ENCODE measurements around the gene RERE.
A peak's percentile ranks its signal among the peaks of the same experiment; 100 is the strongest.

Gene RERE

DNA sequence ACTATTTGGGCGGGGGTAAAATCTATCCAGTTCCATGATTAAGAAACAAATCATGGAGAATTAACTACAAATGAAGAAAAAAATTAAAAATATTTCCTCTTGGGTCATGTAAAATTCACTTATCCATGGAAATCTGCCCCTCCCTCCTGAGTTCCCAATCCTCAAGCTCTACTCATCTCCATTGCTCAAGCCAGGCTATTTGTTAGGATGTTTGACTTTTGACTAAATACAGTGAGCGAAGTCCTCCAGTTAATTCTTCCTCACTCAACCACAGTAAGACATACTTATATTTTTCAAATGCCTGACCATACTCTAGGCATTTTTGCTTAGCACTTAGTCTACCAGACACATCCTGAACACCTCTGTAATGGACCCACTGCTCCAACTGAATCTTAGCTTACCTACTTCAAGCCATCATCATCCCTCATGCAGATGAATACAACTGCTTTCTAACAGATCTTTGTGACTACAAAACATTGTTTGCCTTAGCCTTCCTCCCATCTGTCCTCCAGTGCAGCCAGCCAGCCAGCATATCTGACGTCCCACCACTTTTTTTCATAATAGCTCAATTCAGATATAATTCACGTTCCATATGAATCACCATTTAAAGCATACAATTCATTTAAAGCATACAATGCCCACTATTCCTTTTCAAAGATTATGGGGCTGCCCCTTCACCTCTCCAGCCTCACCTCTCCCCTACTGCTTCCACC, 154.2 kb downstream of the RERE start:
- DNase-seq, result no peak

DNA sequence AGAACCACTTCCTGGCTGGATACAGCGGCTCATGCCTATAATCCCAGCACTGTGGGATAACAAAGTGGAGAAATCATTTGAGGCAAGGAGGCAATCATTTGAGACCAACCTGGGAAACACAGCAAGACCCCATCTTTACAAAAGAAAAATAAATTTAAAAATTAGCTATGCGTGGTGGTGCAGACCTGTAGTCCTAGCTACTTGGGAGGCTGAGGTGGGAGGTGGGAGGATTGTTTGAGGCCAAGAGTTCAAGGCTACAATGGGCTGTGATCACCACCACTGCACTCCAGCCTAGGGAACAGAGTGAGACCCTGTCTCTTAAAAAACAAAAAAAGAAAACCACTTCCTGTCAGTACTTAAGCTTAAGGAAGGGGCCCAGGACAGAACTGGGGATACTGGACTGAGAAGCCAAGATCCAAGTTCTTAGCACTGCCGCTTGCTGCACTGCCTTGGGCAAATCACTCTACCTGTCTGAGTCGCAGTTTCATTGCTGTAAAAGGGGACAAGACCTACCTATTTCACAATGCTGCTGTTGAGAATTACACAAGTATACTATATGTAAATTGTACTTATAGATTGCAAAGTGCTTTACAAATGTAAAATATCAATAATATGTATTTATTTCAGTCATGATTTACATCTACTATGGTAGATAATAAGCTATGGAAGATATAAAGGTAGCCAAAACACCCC, 154.9 kb downstream of the RERE start:
- no peak for DNase-seq

DNA sequence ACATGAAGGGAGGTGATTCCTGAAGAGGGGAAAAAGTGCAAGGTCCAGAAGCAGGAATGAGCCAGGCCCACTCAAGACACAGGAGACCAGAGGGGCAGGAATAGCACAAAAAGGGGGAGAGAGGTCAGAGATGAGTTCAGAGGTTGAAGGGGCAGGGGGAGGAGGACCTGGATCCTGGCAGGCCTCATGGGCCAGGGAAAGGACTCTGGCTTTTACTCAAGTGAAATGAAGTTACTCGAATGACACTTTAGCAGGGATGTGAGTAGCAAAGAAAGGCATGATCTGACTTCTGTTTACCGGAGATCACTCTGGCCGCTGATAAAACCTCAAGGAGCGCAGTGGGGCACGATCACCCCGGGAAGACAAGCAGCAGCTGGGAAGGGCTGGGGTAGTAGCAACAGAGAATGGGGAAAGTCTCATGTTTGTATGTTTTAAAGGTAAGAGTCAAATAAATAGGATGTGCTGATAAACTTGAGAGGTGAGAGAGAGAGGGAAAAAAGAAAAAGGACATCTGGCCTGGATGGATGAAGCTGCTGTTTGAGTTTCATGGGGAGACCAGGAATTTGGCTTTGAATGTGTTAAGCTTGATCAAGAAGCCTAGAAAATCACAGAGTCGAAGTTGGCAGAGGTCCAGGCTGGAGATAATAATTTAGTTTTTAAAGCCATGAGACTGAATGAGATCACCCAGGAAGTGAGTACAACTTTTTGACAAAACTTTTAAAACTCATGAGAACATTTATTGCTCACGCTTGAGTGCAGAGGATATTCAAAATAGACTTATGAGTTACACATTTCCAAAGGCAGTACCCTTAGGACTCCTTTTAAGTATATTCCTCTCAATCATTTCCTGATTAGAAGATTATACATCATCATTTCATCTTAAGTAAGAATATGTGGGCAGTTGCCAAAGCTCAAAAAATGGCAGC, 156.0 kb downstream of the RERE start:
- DNase-seq, result peak; percentile 60

DNA sequence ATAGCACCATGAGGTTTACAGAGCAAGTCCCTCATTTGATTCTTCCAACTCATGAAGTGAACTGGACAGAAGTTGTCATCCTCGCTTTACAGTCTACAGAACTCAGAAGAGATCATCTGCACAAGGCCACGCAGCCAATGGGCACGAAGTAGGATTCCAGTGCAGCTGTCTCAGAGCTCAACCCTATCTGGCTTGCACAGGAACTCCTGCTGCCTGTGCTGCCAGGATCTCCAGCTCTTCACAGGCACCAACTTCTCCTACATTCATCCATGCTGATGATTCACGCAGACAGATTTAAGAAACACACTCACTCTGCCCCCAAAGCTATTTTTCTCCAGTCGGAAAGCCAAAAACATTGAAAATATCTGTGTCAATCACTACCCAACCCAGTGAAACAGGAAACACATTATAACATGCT, 157.0 kb downstream of the RERE start:
- DNase-seq, result no peak

DNA sequence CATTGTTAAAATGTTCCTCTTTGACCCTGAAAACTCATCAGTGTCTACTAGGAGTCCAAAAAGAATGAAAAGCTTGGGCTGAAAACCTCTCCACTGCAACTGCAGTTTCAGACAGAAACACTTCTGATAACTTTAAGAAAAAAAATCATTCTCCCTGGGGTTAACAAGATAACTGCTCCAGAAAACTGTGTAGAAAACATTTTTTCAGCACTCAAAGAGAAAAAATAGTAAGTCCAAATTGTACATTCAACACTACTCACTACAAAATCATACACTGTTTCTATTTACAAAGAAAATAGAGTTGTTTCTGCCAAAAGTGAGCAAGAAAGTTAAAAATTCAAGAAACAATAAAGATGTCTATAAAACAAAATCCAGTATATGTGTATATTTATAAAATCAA, 157.8 kb downstream of the RERE start:
- no peak for DNase-seq

DNA sequence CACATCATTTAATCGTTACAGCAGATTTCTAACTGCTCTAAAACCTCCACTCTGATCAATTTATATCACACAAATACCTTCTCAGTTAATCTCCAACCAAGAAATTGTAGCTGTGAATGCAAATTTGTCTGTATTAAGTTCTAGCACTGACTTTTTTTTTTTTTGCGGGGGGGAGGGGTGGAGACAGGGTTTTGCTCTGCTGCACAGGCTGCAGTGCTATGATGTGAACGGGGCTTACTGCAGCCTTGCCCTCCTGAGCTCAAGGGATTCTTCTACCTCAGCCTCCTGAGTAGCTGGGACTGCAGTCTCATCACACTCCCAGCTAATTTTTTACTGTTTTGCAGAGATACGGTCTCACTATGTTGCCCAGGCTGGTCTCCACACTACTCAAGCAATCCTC, 163.6 kb downstream of the RERE start:
- DNase-seq, result no peak

DNA sequence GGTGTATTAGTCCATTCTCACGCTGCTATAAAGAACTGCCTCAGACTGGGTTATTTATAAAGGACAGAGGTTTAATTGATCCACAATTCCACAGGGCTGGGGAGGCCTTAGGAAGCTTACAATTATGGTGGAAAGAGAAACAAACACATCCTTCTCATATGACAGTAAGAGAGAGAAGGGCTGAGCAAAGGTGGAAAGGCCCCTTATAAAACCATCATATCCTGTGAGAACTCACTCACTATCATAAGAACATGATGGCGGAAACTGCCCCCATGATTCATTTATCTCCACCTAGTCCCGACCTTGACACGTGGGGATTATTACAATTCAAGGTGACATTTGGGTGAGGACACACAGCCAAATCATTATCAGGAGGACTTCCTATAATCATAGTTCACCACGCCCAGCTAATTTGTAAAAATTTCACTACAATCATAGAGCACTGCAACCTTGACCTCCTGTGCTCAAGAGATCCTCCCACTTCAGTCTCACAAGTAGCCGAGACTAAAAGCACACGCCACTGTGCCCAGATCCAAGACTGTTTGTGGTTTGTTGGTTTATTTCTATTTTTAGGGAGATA, 164.9 kb downstream of the RERE start:
- no peak for DNase-seq

DNA sequence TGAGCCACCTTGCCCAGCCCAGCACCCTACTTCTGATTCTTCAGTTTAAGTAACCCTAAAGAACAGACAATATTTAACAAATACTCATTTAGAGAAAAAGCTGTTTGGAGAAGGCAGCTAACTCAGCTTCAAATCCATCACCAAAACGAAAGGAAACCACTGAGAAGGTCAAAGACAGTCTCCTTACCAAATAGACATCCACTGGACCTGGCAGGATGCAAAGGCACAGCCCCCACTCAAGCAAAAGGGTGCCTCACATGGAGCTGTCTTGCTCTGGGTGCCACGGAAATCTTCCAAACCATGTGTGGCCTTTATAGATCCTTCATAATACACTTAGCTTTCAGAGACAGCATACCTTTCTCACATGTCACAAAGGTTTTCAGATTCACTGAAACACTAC, 165.5 kb downstream of the RERE start:
- DNase-seq, result no peak

DNA sequence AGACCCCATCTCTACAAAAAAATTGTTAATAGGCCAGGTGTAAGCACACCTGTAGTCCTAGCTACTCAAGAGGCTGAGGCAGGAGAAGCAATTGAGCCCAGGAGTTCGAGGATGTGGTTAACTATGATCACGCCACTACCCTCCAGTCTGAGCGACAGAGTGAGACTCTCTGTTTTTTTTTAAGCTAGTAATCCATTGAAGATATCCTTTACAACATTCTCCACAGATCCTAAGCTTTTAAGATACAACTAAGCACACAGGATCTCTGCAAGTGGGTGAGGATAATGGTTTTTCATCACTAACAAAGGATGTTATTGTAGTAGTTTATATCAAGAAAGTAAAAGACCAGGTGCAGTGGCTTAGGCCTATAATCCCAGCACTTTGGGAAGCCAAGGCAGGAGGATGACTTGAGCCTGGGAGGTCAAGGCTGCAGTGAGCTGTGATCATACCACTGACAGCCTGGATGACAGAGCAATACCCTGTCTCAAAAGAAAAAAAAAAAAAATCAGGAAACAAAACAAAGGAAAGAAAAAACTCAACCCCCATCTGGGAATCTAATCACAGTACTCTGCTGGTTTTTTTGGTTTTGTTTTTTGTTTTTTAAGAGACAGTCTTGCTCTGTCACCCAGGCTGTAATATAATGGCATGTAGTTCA, 166.1 kb downstream of the RERE start:
- DNase-seq, result no peak

DNA sequence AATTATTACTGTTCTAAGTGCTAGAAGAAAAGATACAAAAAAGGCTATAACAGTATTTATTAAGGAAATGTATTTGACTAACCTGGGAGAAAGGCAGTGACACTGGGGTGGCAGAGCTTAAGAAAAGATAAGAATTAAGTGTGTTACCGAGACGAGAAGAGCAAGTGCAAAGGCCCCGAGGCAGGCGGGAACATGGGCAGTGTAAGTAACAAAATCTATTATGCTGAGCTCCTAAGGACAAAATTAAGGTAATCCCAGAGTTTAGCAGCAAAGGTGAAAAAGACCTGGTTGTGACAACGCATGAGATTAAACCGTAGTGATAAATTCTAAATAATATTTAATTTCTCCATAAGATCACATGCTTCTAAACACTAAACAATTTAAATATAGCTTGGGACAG, 167.6 kb downstream of the RERE start:
- DNase-seq, result no peak

DNA sequence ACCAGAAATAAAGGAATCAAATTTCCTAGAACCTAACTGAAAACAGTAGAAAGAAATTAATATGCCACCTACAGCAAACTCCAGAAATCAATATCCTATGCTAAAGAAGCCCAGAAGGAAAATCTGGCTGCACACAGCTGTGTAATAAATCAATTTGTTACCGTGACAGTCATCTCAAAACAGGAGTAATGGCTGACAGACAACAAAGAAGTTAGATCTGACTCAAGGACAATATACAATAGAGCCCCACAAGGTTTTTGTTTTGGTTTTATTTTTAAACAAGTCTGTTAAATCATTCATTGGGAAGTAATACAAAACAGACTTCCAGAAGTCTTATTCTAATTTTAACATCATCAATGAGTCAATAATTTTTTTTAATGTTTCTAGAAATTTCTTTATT, 168.4 kb downstream of the RERE start:
- DNase-seq, result no peak

DNA sequence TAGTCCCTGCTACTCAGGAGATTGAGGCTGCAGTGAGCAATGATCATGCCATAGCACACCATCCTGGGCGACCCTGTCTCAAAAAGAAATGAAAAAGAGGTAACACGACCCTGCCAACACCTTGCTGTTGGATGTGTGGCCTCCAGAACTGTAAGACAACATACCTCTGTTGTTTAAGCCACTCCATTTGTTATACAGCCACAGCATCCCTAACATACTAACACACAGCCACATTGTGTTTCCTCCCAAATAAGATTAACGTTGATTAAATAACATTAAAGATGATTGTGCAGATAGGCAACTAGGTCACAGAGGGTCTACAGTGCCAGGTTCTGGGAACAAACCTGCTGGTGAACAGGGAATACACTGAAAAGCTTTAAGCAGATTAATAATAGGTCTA, 170.4 kb downstream of the RERE start:
- no peak for DNase-seq

DNA sequence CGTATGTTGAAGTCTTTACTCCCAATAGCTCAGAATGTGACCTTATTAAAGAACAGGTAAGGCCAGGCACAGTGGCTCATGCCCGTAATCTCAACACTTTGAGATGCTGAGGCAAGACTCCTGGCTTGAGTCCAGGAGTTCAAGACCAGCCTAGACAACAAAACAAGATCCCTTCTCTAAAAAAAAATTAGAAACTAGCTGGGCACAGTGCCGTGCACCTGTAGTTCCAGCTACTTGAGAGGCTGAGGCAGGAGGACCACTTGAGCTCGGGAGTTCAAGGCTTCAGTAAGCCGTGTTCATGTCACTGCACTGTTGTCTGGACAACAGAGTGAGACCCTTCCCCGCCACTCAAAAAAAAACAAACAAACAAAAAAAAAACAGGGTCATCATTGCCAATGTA, 171.3 kb downstream of the RERE start:
- no peak for DNase-seq

DNA sequence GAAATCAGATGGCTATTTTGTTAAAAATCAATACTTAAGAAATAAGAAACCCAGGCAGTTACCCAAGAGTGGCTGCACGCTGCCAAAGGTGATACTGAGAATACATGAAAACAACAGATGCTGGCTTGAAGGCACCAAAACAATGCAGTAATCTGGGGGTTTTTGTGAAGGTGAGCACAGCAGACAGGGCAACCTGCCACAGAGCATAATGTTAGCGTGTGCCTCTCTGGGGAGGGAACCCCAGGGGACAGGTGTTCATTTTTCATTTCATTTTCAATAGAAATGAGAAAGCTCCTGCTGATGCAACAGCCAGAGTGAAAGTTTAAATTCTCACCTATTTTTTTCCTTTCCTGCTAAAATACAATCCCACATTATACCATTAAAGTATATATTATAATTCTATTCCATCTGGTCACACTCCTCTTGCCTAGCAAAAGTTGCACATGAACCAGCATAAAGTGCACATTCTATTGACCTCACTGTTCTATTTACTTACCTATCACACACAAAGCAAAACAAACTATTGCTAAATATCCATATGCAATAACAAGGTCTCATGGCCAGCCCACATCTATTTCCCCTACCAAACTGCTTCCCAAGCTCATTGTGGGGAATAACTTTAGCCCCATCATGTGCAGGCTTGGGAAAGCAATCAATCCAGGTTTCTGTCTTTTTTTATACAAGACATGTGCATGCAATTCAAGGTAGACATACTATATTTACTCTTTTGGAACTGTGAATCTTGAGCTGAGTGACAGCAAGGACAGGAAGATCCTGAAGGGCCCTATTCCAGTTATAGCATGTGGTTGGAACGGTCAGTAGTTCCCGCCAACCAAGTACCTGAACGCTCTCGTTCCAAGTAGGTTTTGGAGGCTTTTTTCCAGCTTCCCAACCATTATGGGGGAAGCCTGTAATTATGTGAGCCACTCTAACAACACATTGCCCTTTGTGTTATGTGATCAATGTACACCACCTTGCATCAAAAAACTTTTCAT, 173.6 kb downstream of the RERE start:
- DNase-seq, result no peak

DNA sequence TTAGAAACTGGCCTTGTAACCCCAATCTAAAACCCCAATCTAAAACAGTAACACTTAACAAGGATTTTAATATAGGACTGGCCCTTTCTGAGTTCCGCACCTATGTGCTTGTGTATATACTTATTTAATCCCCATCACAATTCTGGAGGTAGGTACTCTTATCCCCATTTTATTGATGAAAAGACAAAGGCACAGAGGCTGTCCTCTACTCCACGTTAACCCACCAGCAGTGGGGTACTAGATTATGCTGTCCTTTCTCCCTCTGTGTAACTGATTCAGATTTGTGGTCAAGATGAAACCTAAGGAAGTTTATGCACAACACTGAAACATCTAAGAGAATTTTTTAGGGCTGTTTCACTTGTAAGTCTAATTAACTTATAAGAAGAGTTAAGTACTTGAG, 175.3 kb downstream of the RERE start:
- no peak for DNase-seq

DNA sequence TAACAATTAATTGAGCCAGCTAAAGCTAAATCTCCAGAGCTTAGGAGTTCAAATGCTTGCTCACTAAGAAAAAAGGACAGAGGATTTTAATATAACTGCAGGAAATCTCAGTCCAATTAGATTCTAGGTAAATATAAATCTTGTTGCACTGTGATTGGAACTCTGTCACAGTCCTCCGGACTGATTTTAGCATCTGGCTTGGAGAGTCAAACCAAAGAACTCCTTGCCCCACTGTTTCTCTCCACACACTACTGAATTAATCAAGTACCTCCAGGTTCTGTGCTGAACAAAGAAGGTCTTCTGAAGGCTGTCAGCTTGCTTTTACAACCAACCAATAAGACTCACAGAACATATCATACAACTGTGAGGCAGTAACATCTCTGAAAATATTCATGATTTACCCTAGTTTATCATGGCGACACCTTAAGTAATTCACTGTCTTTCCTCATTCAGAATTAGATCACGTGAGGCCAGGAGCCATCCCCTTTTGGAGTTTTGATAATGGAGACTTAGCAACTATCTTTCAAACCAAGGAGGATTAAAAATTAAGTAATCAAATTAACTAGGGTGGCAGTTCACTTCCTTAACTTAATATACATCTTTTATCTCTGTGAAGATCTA, 176.0 kb downstream of the RERE start:
- DNase-seq, result no peak

DNA sequence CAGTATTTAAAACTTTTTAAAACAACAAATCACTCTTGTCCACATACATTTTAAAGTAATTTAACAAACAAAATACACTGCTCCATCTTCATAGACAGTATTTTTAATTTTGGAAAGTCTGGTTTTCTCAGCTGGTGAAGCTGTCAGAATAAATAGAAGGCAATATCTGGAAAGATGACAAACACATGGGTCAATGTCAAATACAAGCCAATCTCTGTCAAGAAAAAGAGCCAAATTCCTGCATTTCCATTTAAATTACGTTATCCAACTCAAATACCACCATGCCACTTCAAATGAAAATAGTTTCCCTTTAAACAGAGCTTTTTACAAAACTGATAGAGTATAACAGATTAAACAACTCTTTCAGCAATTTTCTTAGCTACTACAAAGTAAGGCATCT, 176.5 kb downstream of the RERE start:
- no peak for DNase-seq

DNA sequence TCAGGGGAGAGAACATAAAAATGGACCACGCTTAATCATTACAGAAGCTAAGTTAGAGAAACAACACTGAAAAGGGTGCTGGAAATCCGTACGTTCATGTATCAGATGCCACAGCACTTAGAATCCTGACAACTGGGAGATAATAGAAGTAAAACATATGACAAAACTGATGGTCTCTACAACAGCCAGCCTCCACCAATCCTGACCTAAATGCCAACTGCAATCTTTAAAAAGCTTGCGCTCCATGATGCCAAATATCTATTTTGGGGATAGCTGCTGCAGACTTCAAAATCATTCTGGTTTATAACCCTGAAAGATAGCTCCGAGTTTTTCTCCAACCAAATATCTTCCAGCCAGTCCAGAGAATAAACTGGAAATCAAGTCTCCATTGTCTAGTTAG, 178.3 kb downstream of the RERE start:
- no peak for DNase-seq

DNA sequence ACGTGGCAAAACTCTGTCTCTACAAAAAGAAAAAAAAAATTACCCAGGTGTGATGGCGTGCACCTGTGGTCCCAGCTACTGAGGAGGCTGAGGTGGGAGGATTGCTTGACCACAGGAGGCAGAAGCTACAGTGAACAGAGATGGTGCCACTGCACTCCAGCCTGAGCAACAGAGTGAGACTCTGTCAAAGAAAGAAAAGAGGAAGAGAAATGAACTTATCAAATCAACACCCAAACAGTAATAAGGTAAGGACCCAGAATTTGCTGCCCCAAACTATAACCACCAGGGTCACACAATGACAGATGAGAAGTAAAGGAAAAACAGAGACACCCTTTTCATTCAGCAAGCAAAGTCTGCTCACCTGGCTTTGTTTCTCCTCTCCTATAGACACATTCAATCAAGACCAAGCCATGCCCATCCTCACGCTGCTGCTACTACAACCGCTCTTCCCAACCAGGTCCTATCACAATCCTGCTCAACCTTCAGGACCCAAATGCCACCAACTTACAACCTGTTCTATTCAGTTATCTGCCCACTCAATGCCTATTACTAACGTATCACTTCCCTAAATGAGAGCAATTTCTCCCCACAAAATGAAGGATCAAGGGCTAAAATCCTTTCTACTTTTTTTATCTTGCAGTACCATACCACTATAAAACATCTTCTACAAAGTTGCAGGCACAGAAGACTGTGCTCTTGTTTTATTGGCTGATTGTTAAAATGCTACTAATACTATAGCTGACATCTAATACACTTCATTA, 183.5 kb downstream of the RERE start:
- no peak for DNase-seq

DNA sequence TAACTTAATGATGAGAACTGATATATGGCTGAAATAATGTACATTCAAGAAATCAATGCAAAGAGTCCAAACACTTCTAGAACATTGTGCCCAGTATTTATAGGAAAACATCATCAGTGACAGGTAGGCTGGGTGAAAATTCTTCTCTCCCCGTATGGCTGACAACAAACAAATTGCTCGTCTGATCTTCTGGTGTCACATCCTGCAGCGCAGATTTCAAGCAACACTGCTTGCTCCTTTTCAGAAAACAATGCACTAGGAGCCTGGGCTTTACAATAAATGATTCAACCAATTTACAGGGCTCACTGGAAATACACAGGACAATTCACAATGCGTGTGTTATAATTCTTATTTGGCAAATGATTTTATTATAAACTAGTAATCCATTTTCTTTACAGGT, 185.3 kb downstream of the RERE start:
- no peak for DNase-seq

All from CD4-positive, alpha-beta T cell treated with Interleukin-17A for 4 hours (primary cell).